ENCODE results near the gene YWHAE.

DNA sequence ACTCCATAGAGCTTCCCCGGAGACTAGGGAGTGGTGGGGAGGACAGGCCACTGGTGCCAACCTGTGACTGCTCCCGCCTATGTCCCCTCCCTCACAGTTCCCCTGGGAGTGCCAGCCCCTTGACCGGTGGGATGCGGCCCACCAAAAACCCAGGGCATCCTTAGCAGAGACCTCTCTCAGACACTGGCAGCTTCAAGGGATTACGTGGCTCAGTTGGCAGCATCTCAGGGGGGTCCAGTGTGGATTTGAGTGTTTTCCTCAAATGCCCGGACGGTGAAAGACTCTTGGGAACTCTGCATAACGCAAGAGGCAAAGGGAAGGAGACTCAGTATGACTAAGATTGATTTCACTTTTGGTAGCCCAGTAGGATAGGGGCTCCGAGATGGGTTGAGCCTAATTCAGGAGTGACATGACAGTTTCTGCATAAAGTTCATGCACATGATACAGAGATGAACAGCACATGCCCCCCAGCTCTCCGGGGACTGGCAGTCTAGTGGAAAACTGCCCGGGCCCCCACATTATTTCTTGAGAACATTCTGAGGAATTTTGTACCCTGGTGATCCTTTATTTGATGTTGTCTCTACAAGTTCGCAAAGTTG lies 70.2 kb downstream of the YWHAE start:
- TF ChIP-seq GABPA (IDR thresholded peaks at IDR 0.05; ENCODE audit: low read depth) (no peak), JUND (IDR thresholded peaks at IDR 0.05; ENCODE audit: low read depth, low read length) (no peak), ZBED1 (IDR thresholded peaks at IDR 0.05; ENCODE audit: borderline replicate concordance) (no peak), RAD51 (IDR thresholded peaks at IDR 0.05) (no peak), SRF (IDR thresholded peaks at IDR 0.05; ENCODE audit: low read depth in 2 of 2, low read length in 2 of 2) (no peak), YY1 (IDR thresholded peaks at IDR 0.05; ENCODE audit: low read depth, low read length) (no peak), EZH2 (IDR thresholded peaks at IDR 0.05; ENCODE audit: borderline replicate concordance, control insufficient read depth, low read depth, low read length) (no peak)
- TF ChIP-seq, protein P1, sequence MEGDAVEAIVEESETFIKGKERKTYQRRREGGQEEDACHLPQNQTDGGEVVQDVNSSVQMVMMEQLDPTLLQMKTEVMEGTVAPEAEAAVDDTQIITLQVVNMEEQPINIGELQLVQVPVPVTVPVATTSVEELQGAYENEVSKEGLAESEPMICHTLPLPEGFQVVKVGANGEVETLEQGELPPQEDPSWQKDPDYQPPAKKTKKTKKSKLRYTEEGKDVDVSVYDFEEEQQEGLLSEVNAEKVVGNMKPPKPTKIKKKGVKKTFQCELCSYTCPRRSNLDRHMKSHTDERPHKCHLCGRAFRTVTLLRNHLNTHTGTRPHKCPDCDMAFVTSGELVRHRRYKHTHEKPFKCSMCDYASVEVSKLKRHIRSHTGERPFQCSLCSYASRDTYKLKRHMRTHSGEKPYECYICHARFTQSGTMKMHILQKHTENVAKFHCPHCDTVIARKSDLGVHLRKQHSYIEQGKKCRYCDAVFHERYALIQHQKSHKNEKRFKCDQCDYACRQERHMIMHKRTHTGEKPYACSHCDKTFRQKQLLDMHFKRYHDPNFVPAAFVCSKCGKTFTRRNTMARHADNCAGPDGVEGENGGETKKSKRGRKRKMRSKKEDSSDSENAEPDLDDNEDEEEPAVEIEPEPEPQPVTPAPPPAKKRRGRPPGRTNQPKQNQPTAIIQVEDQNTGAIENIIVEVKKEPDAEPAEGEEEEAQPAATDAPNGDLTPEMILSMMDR (IDR thresholded peaks at IDR 0.05 in 2 of 3, conservative IDR thresholded peaks at IDR 0.05 in 1 of 3; ENCODE audit: control insufficient read depth in 2 of 3, extremely low read depth in 1 of 3, insufficient read depth in 1 of 3, low read depth in 3 of 3, low read length in 3 of 3) = no peak
- TF ChIP-seq, protein P2, sequence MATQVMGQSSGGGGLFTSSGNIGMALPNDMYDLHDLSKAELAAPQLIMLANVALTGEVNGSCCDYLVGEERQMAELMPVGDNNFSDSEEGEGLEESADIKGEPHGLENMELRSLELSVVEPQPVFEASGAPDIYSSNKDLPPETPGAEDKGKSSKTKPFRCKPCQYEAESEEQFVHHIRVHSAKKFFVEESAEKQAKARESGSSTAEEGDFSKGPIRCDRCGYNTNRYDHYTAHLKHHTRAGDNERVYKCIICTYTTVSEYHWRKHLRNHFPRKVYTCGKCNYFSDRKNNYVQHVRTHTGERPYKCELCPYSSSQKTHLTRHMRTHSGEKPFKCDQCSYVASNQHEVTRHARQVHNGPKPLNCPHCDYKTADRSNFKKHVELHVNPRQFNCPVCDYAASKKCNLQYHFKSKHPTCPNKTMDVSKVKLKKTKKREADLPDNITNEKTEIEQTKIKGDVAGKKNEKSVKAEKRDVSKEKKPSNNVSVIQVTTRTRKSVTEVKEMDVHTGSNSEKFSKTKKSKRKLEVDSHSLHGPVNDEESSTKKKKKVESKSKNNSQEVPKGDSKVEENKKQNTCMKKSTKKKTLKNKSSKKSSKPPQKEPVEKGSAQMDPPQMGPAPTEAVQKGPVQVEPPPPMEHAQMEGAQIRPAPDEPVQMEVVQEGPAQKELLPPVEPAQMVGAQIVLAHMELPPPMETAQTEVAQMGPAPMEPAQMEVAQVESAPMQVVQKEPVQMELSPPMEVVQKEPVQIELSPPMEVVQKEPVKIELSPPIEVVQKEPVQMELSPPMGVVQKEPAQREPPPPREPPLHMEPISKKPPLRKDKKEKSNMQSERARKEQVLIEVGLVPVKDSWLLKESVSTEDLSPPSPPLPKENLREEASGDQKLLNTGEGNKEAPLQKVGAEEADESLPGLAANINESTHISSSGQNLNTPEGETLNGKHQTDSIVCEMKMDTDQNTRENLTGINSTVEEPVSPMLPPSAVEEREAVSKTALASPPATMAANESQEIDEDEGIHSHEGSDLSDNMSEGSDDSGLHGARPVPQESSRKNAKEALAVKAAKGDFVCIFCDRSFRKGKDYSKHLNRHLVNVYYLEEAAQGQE (IDR thresholded peaks at IDR 0.05; ENCODE audit: low read depth, low read length) = no peak
- TF ChIP-seq, protein P3, sequence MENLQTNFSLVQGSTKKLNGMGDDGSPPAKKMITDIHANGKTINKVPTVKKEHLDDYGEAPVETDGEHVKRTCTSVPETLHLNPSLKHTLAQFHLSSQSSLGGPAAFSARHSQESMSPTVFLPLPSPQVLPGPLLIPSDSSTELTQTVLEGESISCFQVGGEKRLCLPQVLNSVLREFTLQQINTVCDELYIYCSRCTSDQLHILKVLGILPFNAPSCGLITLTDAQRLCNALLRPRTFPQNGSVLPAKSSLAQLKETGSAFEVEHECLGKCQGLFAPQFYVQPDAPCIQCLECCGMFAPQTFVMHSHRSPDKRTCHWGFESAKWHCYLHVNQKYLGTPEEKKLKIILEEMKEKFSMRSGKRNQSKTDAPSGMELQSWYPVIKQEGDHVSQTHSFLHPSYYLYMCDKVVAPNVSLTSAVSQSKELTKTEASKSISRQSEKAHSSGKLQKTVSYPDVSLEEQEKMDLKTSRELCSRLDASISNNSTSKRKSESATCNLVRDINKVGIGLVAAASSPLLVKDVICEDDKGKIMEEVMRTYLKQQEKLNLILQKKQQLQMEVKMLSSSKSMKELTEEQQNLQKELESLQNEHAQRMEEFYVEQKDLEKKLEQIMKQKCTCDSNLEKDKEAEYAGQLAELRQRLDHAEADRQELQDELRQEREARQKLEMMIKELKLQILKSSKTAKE (IDR thresholded peaks at IDR 0.05; ENCODE audit: low read depth, poor library complexity, severe bottlenecking) = no peak
- TF ChIP-seq, protein P4, sequence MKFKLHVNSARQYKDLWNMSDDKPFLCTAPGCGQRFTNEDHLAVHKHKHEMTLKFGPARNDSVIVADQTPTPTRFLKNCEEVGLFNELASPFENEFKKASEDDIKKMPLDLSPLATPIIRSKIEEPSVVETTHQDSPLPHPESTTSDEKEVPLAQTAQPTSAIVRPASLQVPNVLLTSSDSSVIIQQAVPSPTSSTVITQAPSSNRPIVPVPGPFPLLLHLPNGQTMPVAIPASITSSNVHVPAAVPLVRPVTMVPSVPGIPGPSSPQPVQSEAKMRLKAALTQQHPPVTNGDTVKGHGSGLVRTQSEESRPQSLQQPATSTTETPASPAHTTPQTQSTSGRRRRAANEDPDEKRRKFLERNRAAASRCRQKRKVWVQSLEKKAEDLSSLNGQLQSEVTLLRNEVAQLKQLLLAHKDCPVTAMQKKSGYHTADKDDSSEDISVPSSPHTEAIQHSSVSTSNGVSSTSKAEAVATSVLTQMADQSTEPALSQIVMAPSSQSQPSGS (IDR thresholded peaks at IDR 0.05; ENCODE audit: low read length) = no peak

All from GM12878 (cell line).